ENCODE data around the gene FAF1.

Gene FAF1

DNA sequence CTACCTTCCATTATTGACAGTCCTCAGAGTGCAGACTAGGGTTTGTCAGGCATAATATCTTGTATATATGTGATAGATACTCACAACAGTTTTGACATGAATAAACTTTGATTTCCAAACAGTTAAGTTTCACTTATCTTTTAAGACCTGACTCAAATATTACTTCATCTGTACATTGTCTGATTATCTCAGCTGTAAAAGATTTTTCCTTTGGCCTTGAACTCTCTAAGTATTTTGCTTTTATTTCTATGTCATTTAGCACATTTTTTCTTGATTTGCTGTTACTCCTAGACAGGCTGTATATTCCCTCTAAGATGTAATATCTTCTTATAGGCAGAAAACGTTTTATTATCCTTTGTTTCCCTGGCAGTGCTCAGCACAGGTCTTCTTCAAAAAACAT, 471.2 kb downstream of the FAF1 start:
- DNase-seq (ENCODE audit: low spot score), result no peak

DNA sequence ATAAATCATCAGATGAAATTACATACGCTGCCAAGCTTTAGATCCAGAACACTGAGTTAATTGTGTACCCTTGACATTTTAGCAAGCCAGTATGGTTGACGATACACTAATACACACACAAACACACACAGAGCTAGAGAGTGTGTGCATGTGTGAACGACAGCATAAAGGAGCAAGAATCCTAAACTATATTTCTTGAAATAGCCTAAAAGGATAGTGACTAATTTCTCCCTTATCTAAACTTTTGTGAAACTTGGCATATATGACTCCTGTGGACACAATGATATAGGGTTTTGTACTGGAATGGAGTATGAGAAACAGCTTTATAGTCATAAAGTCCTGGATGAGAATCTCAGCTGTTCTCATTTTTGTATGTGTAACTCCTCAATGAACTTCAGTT, 471.7 kb downstream of the FAF1 start:
- no peak for DNase-seq (ENCODE audit: low spot score)

DNA sequence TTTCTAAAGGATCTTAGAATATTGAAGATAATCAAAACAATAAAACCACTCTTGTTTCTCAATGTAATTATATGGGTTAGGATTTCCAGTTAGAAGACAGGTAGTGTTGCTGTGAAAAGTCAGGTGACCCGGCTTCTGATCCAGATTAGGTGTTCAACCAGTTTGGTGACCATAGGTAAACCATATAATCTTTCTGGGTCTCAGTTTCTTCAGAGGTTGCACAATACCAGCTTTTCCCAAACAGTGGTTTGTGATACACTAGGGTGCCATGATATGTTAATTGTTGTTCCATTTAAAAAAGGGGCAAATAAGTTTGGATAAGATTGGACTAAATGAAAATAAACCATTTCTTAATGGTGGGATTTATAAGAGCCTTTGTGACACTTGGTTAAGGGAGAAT, 472.3 kb downstream of the FAF1 start:
- no peak for DNase-seq (ENCODE audit: low spot score)

DNA sequence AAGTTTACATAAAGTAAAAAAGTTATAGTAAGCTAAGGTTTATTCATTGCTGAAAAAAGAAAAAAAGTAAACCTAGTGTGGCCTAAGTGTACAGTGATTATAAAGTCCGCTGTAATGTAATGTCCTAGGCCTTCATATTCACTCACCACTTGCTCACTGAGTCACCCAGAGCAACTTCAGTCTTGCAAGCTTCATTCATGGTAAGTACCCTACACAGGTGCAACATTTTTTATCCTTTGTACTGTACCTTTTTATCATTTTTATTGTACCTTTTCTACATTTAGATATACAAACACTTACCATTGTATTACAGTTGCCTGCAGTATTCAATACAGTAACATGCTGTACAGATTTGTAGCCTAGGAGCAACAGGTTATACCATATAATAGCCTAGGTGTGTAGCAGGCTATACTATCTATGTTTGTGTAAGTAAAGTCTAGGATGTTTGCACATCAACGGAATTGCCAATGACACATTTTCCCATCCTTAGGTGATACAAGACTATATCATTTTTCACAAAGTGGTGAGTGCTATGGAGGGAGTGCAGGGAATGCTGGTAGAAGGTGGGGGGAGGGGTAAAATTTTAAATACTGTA, 478.8 kb downstream of the FAF1 start:
- no peak for DNase-seq (ENCODE audit: low spot score)

GRCh38 chr1:50476800-50477199, 483.3 kb downstream of the FAF1 start:
- no peak for DNase-seq (ENCODE audit: low spot score)

GRCh38 chr1:50474859-50475809, 484.9 kb downstream of the FAF1 start:
- no peak for DNase-seq (ENCODE audit: low spot score)

- no peak for DNase-seq (ENCODE audit: low spot score)
Observed at GRCh38 chr1:50473513-50473912, 486.6 kb downstream of the FAF1 start.

DNA sequence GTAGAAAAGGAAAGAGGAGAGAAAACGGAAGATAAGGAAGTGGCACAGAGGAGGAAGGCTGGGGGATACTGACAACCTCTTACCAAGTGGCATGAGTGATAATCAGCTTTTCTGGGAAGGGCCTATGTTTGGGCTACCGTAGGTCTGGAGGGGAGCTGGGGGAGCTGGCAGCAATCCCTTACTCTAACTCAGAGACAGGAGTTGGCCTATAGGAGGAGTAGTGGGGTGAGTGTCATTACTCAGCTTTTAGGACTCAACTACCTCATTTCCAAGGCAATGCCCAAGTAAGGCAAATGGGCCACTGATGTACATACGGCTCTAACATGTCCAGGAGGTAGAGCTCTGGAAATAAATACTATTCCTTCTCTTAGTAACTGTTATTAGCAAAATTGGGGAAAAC, 488.1 kb downstream of the FAF1 start:
- DNase-seq (ENCODE audit: low spot score), result no peak

- no peak for DNase-seq (ENCODE audit: low spot score)
Observed at GRCh38 chr1:50462964-50463363, 497.1 kb downstream of the FAF1 start.

DNA sequence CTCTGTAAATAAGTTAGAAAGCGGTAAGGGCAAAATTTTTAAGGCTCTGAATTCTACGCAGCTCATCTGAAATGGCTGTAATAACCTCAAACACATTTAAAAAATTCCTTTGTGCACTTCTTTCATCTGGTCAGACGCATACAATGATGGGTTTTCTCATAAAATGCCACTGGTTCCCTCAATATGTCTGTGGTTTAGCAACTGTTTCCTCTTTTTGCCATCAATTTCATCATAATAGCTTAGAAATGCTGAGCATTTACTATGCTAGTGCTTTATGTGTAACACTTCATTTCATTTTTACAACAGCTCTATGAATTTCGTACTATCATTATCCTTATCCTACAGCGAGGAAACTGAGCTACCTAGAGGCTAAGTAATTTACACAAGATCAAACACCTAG, 501.6 kb downstream of the FAF1 start:
- no peak for DNase-seq (ENCODE audit: low spot score)

- DNase-seq (ENCODE audit: low spot score), result no peak
Observed at GRCh38 chr1:50454911-50455310, 505.2 kb downstream of the FAF1 start.

GRCh38 chr1:50453266-50453665, 506.8 kb downstream of the FAF1 start:
- DNase-seq (ENCODE audit: low spot score), result no peak

DNA sequence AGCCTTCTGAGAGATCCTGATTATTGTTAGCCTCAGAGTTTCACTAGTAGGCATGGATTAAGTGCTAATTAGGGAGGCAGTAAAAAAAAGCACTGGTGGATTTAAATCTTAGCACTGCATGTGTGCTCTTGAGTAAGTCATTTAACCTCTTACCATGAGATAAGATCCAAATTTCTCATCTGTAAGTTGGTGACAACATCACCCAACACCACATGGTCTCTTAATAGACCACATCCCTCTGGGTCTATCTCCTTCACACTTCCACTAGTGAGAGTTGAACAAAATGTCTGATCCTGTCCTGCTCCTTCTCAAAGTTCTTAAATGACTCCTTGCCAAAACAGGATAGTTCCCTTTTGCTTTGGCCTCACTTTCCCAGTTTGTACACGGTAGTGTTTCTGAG, 507.4 kb downstream of the FAF1 start:
- DNase-seq (ENCODE audit: low spot score), result no peak

GRCh38 chr1:50450861-50451653, 509.0 kb downstream of the FAF1 start:
- DNase-seq (ENCODE audit: low spot score), result no peak

- DNase-seq (ENCODE audit: low spot score), result peak; percentile 24
Observed at GRCh38 chr1:50447961-50448360, 512.1 kb downstream of the FAF1 start.

- DNase-seq (ENCODE audit: low spot score), result no peak
Observed at GRCh38 chr1:50441183-50441582, 518.9 kb downstream of the FAF1 start.

DNA sequence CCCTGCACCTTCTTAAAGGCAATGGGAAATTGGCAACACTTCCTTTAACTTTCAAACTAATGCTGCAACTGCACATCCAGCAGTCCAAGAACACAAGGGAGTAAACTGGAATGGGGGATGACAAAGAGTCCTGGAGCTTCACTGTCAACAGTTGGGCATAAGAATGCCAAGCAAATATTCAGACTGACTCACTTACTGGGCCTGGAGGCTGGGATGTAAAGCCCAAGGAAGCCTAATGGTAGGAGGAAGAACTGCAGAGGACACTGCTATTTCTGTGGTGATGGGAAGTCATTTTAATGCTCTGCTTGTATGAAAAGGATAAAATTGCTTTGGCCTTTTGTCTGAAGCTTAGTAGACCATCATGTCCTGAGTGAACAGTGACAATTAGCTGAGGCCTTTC, 521.1 kb downstream of the FAF1 start:
- DNase-seq (ENCODE audit: low spot score), result no peak

DNA sequence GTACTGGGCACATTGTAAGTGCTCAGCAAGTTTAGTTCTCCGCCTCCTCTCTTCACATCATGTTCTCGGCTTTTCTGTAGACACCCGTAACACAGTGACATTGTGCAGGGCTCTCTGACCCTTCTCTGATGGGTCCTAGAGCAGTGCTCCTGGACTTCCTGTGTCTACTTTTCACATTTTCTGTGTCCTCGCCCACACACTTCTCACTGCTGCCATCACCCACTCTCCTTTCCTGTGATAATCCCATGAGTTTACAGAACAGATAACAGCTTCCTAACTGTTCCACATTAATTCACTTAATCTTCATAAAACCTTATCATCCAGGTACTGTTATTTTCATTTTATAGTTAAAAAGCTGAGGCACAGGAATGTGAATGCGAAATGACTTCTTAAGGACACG, 523.6 kb downstream of the FAF1 start:
- DNase-seq (ENCODE audit: low spot score), result no peak

- DNase-seq (ENCODE audit: low spot score), result no peak
Observed at GRCh38 chr1:50430010-50430405, 530.1 kb downstream of the FAF1 start.

DNA sequence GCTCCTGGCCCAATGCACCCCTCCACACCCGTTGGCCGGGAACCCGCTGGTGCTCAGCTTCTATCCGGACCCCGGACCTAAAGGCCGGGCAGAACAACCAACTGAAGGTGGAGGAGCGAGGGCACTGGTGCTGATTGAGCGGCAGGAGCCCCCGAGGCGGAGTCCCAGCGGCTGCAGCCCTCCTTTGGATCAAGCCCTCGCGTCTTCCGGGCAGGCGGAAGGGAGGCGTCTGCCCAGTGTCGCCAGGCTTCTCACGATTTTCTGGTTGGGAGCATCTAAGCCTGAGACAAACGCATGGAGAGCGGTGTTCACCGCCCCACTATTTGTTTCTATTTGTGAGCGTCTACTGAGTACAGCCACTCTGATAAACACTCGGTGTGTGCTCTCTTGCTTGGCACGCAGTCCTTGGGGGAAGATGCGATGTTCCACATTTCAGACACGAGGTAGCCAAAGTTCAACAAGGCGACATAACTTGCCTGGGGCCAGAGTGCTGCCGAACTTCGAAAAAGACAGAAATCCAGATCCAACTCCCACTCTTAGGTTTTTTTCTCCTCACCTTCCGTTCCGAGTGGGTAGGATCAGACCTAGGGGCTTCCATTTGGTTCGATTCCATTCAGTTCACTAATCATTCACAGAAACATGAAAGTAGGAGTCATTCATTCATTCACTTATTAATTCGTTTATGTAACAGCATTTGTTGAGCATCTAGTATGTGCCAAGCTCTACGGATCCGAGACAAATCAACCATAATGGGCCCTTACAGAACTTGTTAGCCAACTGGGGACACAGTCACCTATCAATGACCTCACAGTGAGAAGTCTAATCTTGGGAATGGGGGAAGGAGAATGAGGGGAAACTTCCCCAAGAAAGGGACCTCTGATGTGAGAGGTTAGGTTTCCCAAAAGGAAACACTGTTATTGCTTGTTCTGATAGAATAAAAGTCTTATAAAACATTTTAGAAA, 532.0 kb downstream of the FAF1 start:
- no peak for DNase-seq (ENCODE audit: low spot score)

GRCh38 chr1:50427086-50427817, 532.8 kb downstream of the FAF1 start:
- DNase-seq (ENCODE audit: low spot score), result no peak
